ENCODE results near the gene UNC5A. TPM values are rescaled to one million over a fixed set of nuclear protein-coding genes. Genes with fewer than 3 reads are reported as not detected.

Gene UNC5A
- polyA plus RNA-seq, 1 donor = 1.0 TPM

DNA sequence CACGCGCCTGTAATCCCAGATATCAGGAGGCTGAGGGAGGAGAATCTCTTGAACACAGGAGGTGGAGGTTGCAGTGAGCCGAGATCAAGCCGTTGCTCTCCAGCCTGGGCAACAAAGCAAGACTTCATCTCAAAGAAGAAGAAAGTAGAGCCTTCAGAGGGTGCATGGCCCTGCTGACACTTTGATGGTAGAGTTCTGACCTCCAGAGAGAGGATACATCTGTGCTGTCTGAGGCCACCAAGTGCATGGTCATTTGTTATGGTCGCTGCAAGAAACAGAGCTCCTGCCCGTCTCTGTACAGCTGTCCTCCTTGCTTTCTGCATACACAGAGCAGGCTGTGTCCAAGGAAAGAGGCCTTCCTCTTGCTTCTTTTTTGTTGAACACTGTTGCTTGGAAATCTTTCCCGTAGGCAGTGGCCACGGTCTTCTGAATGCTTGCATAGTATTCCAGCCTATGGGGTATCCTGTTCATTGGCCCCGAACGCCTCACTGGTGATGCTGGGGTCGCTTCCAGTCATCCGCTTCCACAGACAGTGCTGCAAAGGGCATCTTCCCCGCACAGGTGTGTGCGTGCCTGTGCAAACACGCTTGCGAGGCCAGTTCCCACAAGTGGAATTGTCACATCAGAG lies 36.8 kb upstream of the UNC5A start:
- no CpG with 5 or more reads among the region's 16 CpGs for WGBS (ENCODE audit: insufficient coverage, low lambda C conversion rate)
- Histone ChIP-seq H3K27me3 (ENCODE audit: control insufficient read depth, insufficient read depth, low read length) (peaks cover 19% of the 10 kb centered on the region), H3K27ac (ENCODE audit: low read length) (no peak overlapping the region), H3K9me3 (ENCODE audit: control insufficient read depth, low read depth, low read length) (no peaks in the 10 kb centered on the region), H3K4me1 (ENCODE audit: control insufficient read depth, insufficient read depth, low read length) (no peaks in the 10 kb centered on the region), H3K4me3 (ENCODE audit: low read length) (no peak overlapping the region), H3K36me3 (ENCODE audit: control insufficient read depth, insufficient read depth, low read length) (no peaks in the 10 kb centered on the region)
- no peak for DNase-seq

DNA sequence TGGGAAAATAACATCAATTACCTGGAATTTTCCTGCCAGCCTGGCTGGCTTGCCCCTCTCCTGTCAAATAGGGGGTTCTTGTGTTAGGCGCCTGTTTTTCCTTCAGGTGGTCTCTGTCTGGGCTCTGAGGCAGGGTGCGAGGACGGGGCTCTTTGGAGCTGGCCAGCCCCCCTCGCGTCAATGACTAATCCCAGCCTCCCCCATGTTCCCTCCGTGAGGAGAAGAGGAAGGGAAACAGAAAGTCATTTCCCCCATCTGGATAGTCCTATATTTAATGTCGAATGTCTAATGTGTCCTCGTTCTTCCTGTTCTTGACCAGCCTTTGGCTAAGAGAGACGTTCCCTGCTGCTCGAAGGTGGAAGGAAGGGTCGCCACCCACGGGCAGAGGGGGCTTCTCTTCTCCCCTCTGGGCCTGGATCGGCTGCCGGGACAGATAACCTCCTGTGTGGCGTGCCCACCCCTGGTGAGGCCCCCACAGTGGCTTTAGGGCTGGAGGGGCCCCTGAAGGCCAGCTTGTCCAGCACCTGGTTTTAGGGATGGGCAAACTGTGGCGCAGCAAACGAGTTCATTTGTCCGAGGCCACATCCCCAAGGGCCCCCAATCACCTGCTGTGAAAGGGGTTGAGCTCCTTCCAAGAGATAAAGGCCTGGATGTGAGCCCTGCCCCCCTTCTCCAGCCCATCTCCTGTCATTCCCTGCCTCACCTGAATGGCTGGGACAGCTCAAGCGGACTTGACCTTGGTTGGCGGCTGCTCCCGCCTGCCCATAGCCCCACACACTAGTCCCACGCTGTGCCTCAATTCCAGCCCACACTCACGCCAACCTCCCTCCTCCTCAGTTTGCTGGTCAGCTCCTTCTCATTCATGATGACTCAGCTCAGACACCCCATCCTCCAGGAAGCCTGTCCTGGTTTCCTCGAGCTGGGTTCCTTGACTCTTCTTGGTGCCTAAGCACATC lies 35.9 kb upstream of the UNC5A start:
- no CpG with 5 or more reads among the region's 24 CpGs for WGBS (ENCODE audit: insufficient coverage, low lambda C conversion rate)
- Histone ChIP-seq H3K9me3 (ENCODE audit: control insufficient read depth, low read depth, low read length) (no peaks in the 10 kb centered on the region), H3K4me3 (ENCODE audit: low read length) (no peak overlapping the region), H3K36me3 (ENCODE audit: control insufficient read depth, insufficient read depth, low read length) (no peaks in the 10 kb centered on the region), H3K27me3 (ENCODE audit: control insufficient read depth, insufficient read depth, low read length) (peaks cover 23% of the 10 kb centered on the region), H3K4me1 (ENCODE audit: control insufficient read depth, insufficient read depth, low read length) (no peaks in the 10 kb centered on the region), H3K27ac (ENCODE audit: low read length) (no peak overlapping the region)
- DNase-seq = no peak

DNA sequence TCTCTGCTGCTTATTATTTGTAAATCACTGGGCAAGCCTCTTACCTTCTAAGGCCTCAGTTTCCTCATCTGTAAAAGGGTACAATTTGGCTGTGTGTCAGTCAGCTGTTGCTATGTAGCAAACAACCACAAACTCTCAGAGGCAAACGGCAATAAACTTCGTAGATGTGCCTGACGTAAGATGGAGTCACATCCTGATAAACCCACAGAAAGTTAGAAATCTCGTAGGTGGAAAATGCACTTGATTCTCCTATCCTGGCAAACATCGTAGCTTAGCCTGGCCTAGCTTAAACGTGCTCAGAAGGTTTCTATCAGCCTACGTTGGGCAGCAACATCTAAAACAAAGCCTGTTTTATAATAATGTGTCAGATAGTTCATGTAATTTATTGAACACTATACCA lies 35.0 kb upstream of the UNC5A start:
- Histone ChIP-seq H3K4me3 (ENCODE audit: low read length) (no peak overlapping the region), H3K36me3 (ENCODE audit: control insufficient read depth, insufficient read depth, low read length) (no peaks in the 10 kb centered on the region), H3K27me3 (ENCODE audit: control insufficient read depth, insufficient read depth, low read length) (peaks cover 32% of the 10 kb centered on the region), H3K9me3 (ENCODE audit: control insufficient read depth, low read depth, low read length) (no peaks in the 10 kb centered on the region), H3K4me1 (ENCODE audit: control insufficient read depth, insufficient read depth, low read length) (no peaks in the 10 kb centered on the region), H3K27ac (ENCODE audit: low read length) (no peak overlapping the region)
- no peak for DNase-seq
- WGBS (ENCODE audit: insufficient coverage, low lambda C conversion rate) = no CpG with 5 or more reads among the region's 7 CpGs

DNA sequence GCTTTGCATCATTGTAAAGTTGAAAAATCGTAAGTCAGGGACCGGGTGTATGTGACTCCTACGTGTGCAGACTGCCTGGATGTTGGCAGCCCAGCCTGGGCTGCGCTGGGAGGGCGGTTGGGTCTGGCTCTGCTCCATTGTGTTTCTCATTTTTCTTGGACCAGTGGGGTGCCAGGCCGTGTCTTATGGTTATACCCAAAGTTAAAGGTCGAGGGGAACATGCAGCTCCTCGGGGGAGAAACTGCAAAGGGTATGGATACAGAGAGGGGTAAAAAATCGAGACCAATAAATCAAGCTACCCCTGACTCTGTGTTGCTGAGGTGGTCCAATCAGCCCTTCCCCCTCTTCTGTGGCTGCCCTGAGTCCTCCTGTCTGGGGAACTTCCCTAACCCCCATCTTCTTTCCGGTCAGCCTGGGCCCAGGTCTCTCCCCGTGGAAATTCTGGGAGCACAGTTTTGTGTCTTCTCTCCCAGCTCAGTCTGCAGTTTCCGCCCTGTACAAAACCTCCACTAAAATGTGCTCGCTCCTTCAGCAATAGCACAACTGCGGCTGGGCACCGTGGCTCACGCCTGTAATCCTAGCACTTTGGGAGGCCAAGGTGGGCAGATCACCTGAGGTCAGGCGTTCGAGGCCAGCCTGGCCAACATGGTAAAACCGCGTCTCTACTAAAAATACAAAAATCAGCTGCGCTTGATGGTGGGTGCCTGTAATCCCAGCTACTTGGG lies 34.1 kb upstream of the UNC5A start:
- WGBS (ENCODE audit: insufficient coverage, low lambda C conversion rate) = no CpG with 5 or more reads among the region's 21 CpGs
- no peak for DNase-seq
- no peak overlapping the region for H3K27ac ChIP-seq (ENCODE audit: low read length)
- no peaks in the 10 kb centered on the region for H3K36me3 ChIP-seq (ENCODE audit: control insufficient read depth, insufficient read depth, low read length)
- H3K4me3 ChIP-seq (ENCODE audit: low read length) = no peak overlapping the region
- H3K4me1 ChIP-seq (ENCODE audit: control insufficient read depth, insufficient read depth, low read length) = no peaks in the 10 kb centered on the region
- no peaks in the 10 kb centered on the region for H3K9me3 ChIP-seq (ENCODE audit: control insufficient read depth, low read depth, low read length)
- peaks cover 41% of the 10 kb centered on the region for H3K27me3 ChIP-seq (ENCODE audit: control insufficient read depth, insufficient read depth, low read length)

DNA sequence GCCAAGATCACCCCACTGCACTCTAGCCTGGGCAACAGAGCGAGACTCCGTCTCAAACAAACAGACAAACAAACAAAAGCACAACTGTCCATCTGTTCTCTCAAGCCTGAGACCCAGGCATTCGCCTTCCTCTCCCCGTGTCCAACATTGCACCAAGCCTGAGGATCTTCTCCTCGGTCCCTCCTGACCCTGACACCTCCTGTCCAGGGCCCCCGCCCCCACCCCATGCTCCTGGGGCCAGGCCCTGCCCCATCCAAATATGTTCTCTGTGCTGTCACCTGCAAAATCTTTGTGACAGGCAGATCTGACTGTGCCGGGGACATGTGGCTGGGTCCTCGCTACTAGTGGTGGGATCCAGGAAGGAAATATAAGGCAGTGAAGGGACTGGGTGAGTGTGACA lies 33.4 kb upstream of the UNC5A start:
- Histone ChIP-seq H3K36me3 (ENCODE audit: control insufficient read depth, insufficient read depth, low read length) (no peaks in the 10 kb centered on the region), H3K27me3 (ENCODE audit: control insufficient read depth, insufficient read depth, low read length) (peaks cover 46% of the 10 kb centered on the region), H3K9me3 (ENCODE audit: control insufficient read depth, low read depth, low read length) (no peaks in the 10 kb centered on the region), H3K4me3 (ENCODE audit: low read length) (no peak overlapping the region), H3K27ac (ENCODE audit: low read length) (no peak overlapping the region), H3K4me1 (ENCODE audit: control insufficient read depth, insufficient read depth, low read length) (no peaks in the 10 kb centered on the region)
- no peak for DNase-seq
- no CpG with 5 or more reads among the region's 8 CpGs for WGBS (ENCODE audit: insufficient coverage, low lambda C conversion rate)

DNA sequence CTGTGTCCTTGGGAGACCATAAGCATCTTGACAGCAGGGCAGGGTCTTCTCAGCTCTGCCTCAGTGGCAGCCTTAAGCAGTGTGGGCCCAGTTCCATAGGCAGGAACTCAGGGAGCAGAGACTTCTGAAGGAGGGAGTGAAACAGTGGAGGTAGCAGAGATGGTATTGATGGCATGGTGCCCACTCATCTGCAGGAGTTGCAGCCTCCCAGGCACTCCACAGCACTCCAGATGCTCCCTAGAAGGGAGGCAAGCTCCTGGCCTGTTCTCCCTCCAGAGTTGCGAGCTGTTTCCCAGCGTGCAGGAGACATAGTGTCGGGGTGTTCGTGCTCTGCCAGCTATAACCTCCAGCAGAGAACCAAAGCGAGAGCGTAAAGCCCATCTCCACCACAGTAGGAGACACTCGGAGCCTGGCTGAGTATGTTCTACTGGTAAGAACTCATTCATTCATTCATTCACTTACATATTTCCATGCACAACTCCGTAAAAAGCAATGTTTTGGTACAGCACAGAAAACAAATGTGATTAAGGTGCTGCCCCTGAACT lies 31.4 kb upstream of the UNC5A start:
- 100% methylated on average over 1 of the region's 8 CpGs for WGBS (ENCODE audit: insufficient coverage, low lambda C conversion rate)
- H3K27ac ChIP-seq (ENCODE audit: low read length) = no peak overlapping the region
- H3K36me3 ChIP-seq (ENCODE audit: control insufficient read depth, insufficient read depth, low read length) = no peaks in the 10 kb centered on the region
- no peaks in the 10 kb centered on the region for H3K9me3 ChIP-seq (ENCODE audit: control insufficient read depth, low read depth, low read length)
- no peak overlapping the region for H3K4me3 ChIP-seq (ENCODE audit: low read length)
- H3K4me1 ChIP-seq (ENCODE audit: control insufficient read depth, insufficient read depth, low read length) = no peaks in the 10 kb centered on the region
- H3K27me3 ChIP-seq (ENCODE audit: control insufficient read depth, insufficient read depth, low read length) = peaks cover 59% of the 10 kb centered on the region
- DNase-seq = no peak

DNA sequence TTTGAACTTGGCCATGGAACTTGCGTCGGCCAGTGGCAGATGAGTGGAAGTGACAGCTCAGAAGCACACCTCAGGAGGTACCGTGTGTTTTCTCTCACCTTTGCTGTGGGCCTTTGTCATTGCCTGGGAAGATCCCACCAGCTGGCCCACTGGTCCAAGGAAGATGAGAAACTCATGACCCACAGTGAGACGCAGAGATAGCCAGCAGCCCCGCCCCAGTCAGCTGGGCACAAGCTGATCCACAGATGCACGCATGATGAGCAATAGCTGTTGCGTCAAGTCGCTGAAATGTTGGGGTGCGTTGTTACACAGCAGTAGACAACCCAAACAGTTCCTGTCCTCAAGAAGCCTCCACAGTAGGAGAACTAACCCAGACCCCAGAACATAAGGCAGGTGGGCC lies 30.8 kb upstream of the UNC5A start:
- no peak for DNase-seq
- Histone ChIP-seq H3K27me3 (ENCODE audit: control insufficient read depth, insufficient read depth, low read length) (peaks cover 57% of the 10 kb centered on the region), H3K4me3 (ENCODE audit: low read length) (no peak overlapping the region), H3K9me3 (ENCODE audit: control insufficient read depth, low read depth, low read length) (no peaks in the 10 kb centered on the region), H3K4me1 (ENCODE audit: control insufficient read depth, insufficient read depth, low read length) (no peaks in the 10 kb centered on the region), H3K36me3 (ENCODE audit: control insufficient read depth, insufficient read depth, low read length) (no peaks in the 10 kb centered on the region), H3K27ac (ENCODE audit: low read length) (no peak overlapping the region)
- no CpG with 5 or more reads among the region's 9 CpGs for WGBS (ENCODE audit: insufficient coverage, low lambda C conversion rate)

DNA sequence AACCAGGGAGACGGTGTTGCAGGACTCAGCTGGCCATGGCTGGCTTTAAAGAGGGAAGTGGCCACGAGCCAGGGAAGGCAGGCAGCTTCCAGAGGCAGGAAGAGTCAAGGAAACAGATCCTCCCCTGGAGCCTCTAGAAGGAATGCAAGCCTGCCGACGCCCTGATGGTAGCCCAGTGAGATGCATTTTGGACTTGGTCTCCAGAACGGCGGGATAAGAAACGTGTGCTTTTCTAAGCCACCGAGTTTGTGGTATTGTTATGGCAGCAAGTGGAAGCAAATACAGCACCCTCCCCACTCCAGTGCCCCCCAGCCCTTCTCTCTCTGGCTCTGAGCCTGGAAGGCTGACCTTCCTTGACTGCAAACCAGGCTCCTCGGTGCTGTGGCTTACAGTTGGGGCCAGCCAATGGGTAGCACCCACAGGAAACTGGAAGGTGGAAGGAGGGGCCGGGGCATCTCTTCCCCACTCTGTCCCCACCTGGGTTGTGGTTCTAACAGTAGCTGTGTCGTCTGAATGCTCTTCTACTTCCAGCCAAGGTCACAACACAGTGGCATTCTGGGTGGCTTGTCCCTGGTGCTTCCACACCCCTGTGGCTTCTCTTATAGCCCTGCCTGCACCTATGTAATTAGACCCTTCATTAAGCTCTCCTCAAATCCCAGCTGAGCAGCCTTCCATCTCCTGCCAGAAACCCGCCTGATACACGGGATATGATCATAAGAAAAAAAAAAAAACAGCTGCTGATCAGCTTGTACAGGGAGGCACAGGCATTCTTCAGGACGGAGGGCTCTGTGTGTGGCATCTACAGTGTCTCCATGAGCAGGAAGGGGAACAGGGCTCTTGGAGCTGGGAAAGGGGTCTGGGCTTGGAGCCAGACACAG lies 29.9 kb upstream of the UNC5A start:
- WGBS (ENCODE audit: insufficient coverage, low lambda C conversion rate) = no CpG with 5 or more reads among the region's 14 CpGs
- Histone ChIP-seq H3K27ac (ENCODE audit: low read length) (no peak overlapping the region), H3K4me3 (ENCODE audit: low read length) (no peak overlapping the region), H3K4me1 (ENCODE audit: control insufficient read depth, insufficient read depth, low read length) (no peaks in the 10 kb centered on the region), H3K27me3 (ENCODE audit: control insufficient read depth, insufficient read depth, low read length) (peaks cover 58% of the 10 kb centered on the region), H3K9me3 (ENCODE audit: control insufficient read depth, low read depth, low read length) (no peaks in the 10 kb centered on the region), H3K36me3 (ENCODE audit: control insufficient read depth, insufficient read depth, low read length) (no peaks in the 10 kb centered on the region)
- DNase-seq = no peak

DNA sequence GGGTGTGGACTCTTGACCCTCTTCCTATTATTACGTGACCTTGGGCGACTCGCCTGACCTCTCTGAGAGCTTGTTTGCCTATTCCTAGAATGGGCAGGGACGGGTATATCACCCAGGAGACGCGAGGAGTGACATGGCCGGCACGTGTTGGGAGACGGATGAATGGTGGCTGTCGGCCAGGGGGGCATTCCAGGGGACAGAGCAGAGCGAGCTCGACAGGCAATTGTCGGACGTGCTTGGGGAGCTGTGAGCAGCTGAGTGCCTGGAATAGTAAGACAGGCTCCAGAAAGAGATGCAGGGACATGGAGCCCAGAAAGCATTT lies 29.3 kb upstream of the UNC5A start:
- no CpG with 5 or more reads among the region's 14 CpGs for WGBS (ENCODE audit: insufficient coverage, low lambda C conversion rate)
- DNase-seq = no peak

More for the DNA sequence above, 29.3 kb upstream of the UNC5A start:
- Histone ChIP-seq H3K9me3 (ENCODE audit: control insufficient read depth, low read depth, low read length) (no peaks in the 10 kb centered on the region), H3K27me3 (ENCODE audit: control insufficient read depth, insufficient read depth, low read length) (peaks cover 64% of the 10 kb centered on the region), H3K36me3 (ENCODE audit: control insufficient read depth, insufficient read depth, low read length) (no peaks in the 10 kb centered on the region), H3K4me3 (ENCODE audit: low read length) (no peak overlapping the region), H3K4me1 (ENCODE audit: control insufficient read depth, insufficient read depth, low read length) (no peaks in the 10 kb centered on the region), H3K27ac (ENCODE audit: low read length) (no peak overlapping the region)

Measured in large intestine (tissue), 3 donors.